GM18505 (cell line): ENCODE measurements around the gene SARS1.
A peak's percentile ranks its signal among the peaks of the same experiment; 100 is the strongest.

Experiments
- ATAC-seq: cut with Tn5 transposase; IDR thresholded peaks from one replicate; pipeline ENCODE4 v1.9.1; 2021; ENCODE audit not compliant: unreplicated experiment
- POLR2A ChIP-seq: IDR thresholded peaks from 4 replicates; pipeline ENCODE4 v1.6.1; 2011; ENCODE audit warnings: borderline replicate concordance; ENCODE audit not compliant: insufficient read depth, insufficient read length; ENCODE audit errors: extremely low read depth

The SARS1 gene

GRCh38 chr1:109243860-109244552 is 30.3 kb downstream of the SARS1 start:
- TF ChIP-seq POLR2A, result no peak
- ATAC-seq, result no peak

DNA sequence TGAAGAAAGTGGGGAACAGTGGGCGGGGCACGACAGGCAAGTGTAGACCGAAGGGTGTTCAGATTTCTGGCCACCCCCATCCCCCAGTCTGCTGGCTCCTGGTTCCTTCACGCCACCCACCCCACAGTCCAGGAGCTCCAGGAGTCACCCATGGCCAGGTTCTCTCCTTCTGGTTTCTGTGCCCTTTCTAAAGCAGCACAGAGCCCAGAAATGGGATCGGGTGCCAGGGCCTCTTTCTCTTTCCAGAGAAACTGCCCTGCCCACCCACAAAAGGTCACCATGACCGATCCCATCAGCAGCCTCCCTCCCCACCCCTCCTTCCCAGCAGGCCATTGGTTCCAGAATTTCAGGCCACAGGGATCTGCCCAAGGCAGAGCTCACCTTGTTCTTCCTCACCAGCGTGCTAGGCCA is 32.4 kb downstream of the SARS1 start:
- TF ChIP-seq POLR2A, result no peak
- ATAC-seq, result no peak

- no peak for TF ChIP-seq POLR2A
- no peak for ATAC-seq
Observed at GRCh38 chr1:109247401-109248365, 34.0 kb downstream of the SARS1 start.

DNA sequence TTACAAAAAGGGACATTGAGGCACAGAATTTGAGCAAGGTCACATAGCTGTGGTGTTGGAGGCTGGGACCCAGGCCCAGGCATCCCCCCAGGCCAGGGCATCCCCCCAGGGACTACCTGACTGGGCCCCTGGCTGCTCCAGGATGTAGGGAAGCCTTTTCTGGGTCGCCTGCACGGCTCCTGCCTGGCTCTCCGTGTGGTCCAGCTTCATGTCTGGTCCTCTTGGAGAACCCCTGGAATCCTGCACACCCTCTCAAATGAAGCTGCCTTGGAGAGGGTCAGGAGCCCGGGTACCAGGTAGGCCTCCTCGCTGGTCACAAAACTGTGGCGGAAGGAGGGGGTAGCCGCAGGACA is 34.7 kb downstream of the SARS1 start:
- TF ChIP-seq POLR2A, result no peak
- ATAC-seq, result no peak

GRCh38 chr1:109248797-109249629 is 35.3 kb downstream of the SARS1 start, which contains the start of gene CELSR2:
Gene CELSR2 (plus strand): TSS chr1:109249539. CDS start chr1:109250080, 541 bp downstream.
- peak; percentile 84 for ATAC-seq
- no peak for TF ChIP-seq POLR2A

- TF ChIP-seq POLR2A, result no peak
- ATAC-seq, result peak; percentile 30
Observed at GRCh38 chr1:109249654-109250401, 36.1 kb downstream of the SARS1 start.

GRCh38 chr1:109250454-109251276 is 36.9 kb downstream of the SARS1 start:
- no peak for ATAC-seq
- no peak for TF ChIP-seq POLR2A

DNA sequence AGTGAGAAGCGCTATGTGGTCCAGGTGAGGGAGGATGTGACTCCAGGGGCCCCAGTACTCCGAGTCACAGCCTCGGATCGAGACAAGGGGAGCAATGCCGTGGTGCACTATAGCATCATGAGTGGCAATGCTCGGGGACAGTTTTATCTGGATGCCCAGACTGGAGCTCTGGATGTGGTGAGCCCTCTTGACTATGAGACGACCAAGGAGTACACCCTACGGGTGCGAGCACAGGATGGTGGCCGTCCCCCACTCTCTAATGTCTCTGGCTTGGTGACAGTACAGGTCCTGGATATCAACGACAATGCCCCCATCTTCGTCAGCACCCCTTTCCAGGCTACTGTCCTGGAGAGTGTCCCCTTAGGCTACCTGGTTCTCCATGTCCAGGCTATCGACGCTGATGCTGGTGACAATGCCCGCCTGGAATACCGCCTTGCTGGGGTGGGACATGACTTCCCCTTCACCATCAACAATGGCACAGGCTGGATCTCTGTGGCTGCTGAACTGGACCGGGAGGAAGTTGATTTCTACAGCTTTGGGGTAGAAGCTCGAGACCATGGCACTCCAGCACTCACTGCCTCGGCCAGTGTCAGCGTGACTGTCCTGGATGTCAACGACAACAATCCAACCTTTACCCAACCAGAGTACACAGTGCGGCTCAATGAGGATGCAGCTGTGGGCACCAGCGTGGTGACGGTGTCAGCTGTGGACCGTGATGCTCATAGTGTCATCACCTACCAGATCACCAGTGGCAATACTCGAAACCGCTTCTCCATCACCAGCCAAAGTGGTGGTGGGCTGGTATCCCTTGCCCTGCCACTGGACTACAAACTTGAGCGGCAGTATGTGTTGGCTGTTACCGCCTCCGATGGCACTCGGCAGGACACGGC is 37.8 kb downstream of the SARS1 start:
- TF ChIP-seq POLR2A, result no peak
- no peak for ATAC-seq

DNA sequence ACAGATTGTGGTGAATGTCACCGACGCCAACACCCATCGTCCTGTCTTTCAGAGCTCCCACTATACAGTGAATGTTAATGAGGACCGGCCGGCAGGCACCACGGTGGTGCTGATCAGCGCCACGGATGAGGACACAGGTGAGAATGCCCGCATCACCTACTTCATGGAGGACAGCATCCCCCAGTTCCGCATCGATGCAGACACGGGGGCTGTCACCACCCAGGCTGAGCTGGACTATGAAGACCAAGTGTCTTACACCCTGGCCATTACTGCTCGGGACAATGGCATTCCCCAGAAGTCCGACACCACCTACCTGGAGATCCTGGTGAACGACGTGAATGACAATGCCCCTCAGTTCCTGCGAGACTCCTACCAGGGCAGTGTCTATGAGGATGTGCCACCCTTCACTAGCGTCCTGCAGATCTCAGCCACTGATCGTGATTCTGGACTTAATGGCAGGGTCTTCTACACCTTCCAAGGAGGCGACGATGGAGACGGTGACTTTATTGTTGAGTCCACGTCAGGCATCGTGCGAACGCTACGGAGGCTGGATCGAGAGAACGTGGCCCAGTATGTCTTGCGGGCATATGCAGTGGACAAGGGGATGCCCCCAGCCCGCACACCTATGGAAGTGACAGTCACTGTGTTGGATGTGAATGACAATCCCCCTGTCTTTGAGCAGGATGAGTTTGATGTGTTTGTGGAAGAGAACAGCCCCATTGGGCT is 38.6 kb downstream of the SARS1 start:
- TF ChIP-seq POLR2A, result no peak
- ATAC-seq, result no peak
